Hippocampal formation (tissue), 2 donors: ENCODE results near the gene NFATC3.

Source experiments
- DNase-seq, 2 donors: peaks; one replicate each; lab custom pipeline; 2025; lab: John Stamatoyannopoulos, UW

Gene NFATC3

DNA sequence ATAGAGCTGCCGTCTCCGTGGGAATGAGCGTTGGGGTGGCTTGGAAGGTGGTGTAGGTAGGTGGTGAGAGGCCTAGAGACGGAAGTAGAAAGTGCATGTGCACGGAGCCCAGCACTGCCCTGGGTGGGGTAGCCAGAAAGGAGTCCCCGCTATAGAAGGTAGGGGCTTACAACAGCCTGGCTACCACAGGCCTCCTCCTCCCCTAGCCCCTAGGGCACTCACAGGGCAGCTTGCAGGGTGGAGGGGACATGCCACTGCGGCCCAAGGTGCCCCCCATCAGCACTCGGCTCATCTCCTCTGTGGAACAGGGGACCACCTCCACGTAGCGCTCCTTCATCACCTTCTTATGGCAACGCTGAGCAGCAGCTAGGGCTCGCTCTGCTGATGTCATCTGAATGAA lies 145.8 kb downstream of the NFATC3 start:
- DNase-seq, result no peak

DNA sequence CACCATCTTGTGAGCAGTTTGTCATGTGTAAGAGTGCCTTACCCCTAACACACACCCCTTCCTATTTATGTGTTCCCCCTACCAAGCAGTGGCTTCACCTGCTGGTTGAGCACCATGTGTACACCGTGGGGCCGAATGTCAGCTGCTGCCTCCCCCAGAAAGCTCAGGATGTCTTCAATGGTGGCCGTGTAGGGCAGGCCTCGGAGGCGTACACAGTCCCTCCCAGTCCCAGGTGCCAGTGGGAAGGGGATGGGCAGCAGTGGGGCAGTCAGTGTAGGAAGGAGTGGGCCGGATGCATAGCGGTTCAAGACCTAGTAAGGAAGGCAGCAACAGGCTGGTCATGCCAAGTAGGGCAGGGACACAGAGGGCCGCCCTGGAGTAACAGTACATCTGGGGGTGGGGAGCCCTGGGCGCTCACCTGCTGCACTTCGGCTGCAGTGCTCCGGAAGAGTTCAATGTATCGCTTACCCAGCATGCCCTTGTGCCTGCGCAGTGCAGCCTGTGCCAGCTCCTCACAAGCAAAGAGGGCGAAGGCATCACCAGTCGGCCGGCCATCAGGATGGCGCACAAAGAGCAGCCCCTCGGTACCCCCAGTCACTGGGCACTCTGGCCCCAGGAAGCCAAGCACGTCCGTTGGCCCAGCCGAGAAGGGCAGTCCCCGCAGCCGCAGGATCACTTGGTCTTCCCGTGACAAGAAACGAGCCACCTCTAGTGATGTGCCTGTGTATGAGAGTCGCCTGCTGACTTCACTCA lies 146.4 kb downstream of the NFATC3 start:
- DNase-seq, result no peak

DNA sequence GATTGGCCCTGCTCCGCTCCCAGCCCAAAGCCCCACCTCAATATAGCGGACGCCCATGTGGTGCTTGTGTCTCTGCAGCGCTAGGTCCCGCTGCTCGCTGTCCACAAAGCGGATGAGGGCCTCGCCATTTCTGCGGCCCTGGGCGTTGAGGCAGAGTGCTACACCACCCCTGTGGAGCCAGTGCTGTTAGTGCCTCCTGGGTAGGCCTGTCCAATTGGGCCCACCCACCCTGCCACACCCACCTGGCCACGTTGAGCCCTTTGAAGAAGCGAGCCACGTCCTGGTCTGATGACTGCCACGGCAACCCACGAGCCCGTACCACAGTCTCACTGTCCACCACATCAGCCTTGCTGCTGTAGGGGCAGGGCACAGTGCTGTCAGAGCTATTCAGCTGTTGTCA lies 147.2 kb downstream of the NFATC3 start:
- DNase-seq, result no peak

DNA sequence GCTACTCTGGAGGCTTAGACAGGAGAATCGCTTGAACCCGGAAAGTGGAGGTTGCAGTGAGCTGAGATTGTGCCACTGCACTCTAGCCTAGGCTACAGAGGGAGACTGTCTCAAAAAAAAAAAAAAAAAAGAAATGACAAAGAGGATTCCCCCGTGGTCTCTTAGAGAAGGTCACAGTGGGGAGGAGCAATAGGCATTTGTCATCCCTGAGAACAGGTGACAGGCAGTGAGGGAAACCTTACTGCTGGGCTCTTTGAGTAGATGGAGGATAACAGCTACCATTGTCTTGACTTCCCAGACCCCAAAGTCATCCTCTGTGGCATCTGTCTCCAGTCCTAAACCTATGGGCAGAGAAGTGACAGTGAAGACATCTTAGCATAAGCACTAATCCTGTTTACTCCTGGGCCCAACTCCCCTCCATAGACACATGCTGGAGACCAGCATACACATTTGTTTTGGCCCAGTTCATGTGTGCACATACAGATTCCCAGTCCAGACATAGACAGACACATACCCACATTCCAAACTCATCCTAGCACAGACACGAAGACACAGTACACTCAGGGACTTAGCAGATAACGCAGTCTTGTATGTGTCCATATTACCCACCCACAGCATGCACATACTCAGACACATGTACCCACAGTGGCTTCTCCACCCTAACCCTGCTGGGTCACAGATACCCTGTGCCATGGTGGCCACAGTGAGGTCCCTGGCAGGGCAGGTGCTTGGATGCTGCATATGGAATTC lies 148.1 kb downstream of the NFATC3 start:
- DNase-seq, result no peak

DNA sequence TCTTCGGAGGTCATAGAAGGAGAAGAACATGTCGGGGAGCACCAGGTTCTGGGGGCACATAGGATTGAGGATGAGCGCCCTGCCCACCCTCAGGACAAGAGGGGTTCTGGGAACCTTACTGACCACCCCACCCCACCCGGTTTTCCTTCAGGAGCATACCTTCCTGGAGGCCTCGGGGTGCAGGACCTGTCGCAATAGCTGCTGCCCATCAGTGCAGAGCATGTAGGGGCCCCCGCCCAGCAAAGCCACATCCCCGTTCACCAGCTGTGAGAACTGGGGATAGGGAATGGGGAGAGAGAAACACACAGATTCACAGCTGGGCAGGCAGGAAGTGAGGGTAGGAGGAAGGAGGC lies 148.6 kb downstream of the NFATC3 start:
- no peak for DNase-seq

DNA sequence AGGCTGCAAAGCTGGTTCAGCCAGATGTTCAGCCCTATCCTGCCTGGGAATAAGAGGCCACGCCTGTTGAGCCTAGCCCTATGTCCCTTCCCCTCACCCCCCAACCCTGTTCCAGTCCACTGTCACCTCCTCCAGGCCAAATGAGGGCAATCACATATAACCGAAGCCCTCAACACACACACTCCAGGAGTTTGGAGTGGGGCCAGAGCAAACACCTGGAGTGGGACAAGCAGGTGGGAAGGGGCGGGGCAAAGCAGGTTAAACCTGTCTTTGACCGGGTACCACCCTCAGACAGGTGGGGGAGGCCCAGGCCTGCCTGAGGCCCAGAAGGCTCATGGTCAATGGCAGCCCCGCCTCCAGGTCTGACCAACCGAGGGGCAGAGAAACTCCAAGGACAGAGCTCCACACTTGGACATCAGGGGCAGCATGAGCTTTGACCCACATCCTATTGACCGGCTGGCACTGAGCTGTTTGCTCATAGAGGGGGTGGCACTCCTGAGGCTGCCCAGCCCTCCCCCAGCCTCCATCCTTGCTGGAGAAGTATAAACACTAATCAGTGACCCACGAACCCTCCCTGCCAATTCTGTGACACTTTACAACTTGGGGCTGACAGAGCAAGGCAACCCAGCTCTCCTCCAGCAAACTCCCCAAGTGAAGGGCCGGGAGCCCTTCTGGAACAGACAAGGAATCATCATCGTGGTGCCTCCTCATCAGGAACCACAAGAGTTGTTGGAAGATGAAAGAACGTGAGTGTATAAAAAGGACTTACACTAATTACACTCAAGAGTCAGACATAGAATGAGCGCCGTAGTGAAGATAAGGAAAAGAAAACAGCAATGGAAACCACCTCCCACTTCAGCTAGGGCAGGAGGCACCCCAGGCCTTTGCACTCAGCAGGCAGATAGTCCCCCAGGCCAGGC lies 149.3 kb downstream of the NFATC3 start:
- DNase-seq, result no peak

DNA sequence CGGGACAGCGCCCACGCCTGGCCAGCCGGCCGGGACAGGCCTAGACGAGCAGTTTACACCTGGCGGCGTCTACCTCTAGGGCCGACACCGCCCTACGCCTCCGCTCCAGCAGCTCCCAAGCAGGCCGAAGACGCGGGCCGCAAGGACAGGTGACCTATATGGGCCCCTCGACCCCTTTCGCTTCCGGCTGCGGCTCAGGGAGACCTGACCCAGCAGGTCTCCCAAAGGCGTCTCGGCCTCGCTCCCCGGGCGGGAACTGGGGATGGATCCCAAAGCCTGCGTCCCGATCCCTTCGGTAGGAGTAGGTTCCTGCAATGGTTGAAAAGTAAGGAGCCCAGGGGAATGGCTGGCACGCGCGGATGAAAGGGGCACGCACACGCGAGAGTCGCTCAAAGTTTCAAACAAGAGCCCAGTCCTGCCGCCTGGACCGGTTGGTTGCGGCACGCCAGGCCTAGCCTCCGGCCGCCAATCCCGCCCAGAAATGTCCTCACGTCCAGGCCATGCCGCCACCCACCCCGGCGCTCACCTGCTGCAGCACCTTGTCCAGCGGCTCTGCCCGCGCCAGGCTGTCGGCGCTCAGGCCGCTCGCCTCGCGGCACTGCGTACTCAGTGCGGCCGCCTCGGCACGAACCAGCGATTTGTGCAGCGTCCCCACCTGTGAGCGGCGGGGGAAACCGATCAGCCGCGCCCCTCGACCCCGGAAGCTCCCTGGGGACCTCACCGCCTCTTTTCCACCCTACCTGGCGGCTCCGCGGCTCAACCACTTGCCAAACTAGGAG lies 150.1 kb downstream of the NFATC3 start:
- no peak for DNase-seq

DNA sequence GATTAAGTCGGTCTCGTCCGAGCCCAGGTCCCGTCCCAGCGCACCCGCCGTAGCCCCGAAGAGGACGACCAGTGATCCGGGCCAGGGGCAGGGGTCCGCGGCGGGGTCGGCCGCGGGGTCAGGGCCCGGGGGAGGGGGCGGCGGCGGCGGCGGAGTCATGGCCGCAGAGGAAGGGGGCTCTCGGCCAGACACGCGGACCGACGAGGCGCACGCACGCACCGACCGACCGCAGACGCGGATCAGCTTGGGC lies 150.6 kb downstream of the NFATC3 start, which contains the start of gene ESRP2:
Gene ESRP2, minus strand, starts transcription at position 241 of the 250 bp plus-strand sequence. Its CDS starts 82 bp downstream, at position 159.
- DNase-seq, result no peak

DNA sequence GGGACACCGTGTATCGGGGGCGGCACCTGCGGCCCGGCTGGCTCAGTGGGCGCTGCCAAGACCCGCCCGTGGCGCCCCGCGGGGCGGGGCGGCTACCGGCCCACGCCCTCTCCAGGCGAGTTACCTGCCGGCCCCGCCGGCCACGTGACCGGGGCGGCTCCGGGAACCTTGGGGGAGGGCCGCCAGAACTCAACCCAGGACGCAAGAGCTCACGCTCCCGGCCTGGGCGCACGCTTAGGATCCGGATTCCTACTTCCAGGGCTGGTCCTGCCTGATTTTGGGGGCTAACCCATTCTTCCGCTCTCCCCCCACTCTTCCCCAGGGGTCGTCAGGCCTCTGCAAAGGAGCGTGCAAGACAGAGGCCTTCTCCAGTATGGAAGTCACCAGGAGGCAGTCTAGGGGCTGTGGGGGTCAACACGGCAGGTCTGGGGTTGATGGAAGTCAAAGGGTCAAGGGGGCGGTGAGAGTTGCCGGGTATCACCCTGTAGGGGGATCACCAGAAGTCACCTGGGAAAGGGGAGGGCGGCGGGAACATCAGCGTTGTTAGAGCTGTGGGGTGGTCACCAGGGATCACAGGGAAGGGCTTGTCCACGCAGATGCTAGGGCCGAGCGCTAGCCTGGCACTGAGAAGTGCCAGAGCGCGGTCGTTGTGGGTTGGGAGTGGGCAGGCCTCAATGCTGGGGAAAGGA lies 151.1 kb downstream of the NFATC3 start:
- no peak for DNase-seq

DNA sequence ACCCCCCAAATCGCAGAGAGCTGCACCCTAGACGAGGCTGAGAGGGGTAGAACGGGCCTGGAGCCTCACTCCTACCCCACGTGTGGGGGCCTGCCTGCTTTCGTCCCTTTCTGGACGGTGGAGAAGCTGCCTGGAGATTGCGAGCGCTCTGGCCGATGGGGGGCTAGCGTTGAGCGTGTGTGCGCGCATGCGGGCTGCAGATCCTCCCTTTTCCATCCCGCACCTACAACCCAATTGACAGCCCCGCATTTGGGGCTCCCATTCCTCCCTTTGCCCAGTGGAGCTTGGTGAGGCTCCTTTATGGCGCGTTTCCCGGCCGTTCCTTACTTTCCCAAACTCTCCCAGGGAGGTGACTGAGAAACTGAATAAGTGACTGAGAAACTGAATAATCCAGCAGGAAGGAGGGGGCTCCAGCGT lies 151.7 kb downstream of the NFATC3 start:
- no peak for DNase-seq

DNA sequence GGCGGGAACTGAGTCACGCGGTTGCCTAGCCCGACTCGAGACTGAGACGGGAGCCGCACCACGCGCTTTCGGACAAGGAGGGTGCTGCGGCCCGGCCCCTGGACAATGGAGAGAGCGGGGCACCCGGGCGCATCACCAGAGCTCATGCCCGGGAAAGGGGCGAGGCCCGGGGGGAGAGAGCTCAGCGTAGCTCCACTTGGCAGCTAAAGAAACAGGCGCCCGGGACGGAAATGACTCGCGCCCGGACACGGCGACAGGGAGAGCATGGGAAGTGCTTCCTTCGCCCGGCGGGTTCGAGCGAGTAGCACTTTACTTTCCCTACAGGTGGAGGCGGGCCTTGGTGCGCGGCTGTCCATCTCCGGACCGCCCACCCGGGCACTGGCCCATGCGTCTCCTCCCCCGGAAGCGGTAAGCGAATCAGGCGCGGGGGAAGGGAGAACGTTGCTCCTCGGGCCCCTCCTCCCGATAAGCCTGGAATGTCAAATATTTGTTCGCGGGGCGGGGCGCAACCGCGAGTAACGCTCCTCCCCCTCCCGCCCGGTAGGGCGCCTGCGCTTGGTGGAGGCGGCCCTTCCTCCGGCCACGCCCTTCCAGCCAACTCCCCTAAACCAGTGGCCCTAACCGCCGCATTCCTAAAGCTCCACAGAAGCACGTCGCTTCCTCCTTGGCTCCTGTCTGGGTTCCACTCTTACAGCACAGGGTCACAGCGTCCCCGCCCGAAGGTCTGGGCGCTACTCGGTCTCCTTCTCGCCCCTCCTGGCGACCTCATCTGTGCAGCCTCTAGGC lies 152.3 kb downstream of the NFATC3 start:
- DNase-seq, result peak; percentile 94 to 95

DNA sequence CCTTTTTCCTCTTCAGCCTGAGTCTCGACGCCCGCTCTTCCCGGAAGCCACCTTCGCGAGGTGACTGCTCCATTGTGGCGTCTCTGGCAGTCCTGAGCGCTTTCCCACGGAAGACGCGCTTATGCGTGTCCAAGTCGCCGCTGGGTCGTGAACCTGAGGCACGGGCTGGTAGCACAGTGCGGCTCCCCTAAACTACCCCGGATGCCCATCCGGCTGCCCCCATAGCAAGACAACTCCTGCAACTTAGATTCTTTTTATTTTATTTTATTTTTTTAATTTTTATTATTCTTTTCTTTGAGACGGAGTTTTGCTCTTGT lies 152.8 kb downstream of the NFATC3 start:
- DNase-seq, result no peak

DNA sequence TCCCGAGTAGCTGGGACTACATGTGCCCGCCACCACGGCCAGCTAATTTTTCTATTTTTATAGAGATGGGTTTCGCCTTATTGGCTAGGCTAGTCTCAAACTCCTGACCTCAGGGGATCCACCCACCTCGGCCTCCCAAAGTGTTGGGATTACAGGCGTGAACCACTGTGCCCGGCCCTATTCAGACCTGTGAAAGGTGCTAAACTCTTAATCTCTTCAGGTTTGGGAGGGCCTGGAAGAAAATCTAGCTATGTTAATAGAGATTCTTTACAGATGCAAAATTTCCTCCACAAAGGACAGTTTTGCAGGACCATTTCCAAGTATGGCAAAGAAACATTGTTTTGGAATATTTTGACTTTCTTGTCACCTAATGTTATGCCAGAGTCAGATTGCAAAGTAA lies 156.9 kb downstream of the NFATC3 start:
- DNase-seq, result no peak

DNA sequence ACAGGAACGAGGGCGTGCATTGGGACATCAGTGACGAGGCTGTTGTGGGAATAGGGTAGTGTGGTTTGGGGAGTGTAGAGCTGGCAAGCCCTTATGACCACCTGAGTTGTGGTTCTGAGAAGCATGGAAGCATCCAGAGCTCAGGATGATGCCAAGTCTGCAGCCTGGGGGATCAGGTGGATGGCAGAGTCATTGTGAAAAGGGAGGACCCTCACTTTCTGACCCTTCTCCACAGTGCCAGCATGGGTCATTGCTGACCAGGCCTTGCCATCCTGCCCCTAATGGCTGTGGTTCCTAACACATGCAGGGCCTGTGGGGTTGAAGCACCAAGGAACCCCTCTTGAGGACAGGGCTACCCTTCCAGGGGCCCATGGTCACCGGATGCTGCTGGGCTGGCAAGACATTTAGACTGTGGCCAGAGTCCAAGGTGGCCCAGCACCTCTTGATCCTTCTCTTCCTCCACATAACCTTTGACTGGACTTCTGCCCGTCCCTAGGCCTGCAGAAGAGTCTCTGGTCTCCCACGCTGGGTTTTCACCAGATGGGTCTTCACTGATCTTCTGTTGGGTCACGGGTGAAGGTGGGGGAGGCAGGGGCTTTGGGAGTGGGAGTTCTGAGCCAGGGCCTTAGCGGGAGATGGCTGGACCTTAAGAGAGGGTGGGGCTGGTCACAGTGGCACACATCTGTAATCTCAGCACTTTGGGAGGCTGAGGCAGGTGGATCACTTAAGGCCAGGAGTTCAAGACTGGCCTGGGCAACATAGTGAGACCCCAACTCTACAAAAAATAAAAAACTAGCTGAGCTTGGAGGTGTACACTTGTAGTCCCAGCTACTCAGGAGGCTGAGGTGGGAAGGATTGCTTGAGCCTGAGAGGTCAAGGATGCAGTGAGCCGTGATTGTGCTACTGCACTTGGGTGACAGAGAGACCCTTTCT lies 158.0 kb downstream of the NFATC3 start:
- no peak for DNase-seq

DNA sequence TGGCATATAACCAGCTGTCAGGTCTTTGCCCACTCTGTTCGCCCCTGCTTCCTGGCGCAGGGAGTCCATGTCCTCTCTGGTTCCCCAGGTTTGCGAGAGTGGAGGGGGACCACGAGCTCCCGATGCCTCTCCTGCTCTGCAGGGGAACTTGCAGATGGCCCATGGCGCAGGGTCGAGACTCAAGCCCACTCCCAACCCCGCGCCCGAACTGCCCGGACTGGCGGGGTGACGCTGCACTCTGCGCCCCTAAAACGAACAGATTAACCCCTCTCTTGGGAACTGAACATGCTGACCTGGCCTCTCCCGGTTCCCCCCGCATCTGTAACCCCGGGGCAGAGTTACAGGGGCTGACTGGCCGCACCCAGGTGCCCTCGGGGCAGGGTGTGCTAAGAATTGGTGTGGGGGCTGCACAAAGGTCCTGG lies 159.3 kb downstream of the NFATC3 start:
- no peak for DNase-seq

DNA sequence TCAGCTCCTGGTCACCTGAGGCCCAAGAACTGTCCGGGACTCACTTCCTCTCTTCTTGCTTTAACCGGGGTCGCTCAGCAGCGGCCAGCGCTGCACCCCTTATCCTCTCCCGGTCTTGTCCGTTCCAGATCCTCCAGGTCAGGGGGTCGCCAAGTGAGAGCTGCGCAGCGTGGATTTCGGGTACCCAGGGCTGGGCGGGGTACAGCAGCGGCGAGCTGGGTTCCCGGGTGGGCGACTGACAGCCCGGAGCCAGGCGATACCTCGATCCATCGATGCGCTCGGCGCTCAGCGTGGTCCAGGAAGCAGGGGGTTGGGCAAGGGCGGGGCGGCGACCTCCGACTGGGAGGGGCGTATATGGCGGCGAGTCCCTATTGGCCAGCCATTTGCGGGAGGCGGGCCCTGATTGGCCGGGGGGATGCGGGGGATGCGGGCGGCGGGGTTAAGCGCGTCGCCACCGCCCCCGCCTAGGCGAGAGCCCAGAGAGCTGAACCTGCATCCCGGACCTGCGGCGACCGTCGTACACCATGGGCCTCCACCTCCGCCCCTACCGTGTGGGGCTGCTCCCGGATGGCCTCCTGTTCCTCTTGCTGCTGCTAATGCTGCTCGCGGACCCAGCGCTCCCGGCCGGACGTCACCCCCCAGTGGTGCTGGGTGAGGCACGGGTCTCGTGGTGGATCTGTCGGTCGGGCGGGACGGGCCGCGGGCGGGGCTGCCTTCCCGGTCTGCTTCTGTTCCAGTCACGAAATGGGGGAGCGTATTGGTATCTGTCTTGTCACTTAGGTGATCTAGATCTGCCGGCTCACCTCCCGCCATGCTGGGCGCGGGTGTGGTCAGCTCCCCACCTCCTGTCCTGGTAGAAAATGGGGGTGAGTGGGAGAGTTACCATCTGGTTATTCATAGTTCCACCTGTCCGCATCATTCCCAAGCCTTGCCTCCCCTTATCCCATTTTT lies 160.0 kb downstream of the NFATC3 start, which contains the start of gene PLA2G15:
Gene PLA2G15, plus strand, starts transcription at position 471 of the 951 bp plus-strand sequence. Its CDS starts 54 bp downstream, at position 525.
- peak; percentile 85 to 93 for DNase-seq

DNA sequence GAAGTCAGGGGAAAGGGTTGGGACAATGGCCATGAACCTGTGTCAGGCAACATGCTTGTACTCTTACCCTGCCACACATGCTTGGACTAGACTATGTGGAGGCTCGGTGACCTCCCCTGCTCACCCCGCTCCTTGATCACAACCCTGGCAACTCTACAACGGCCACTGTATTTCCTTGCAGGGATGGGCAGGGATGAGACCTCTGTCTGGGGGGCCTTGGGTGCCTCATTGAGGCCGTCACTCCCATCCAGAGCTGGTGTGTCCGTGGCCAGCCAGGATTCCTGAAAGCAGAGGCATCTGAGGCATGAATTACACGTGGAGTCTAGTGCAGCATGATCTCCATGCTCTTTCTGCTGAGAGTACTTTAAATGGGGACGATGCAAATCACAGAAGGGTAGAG lies 161.0 kb downstream of the NFATC3 start:
- DNase-seq, result no peak

DNA sequence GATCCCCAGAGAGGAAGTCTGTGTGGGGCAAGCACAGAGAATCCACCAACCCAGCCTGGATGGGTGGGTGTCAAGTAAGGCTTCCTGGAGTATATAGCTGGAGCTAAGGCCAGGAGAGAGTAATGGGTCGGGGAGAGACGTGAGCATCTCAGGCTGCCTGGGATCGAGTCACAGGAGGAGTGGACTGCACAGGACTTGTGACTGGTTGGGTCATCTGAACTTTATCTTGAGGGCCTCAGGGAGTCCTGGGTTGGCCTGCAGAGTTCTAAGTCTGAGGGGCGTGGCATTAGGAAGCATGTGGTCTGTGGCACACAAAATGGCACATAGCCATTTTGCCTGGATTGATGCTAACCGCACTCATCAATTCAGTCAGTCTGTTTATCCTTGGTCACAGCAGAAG lies 161.5 kb downstream of the NFATC3 start:
- no peak for DNase-seq
